Transverse colon (tissue), 3 donors: ENCODE measurements around the gene KLHDC10.

Source experiments
- EP300 ChIP-seq: sonication (generic); formaldehyde crosslinking; IDR thresholded peaks from one replicate; pipeline ENCODE4 v1.6.1; 2017; ENCODE audit warnings: antibody characterized with exemption, low read depth
- POLR2A ChIP-seq: fragments of 450-650 bp; IDR thresholded peaks from one replicate; pipeline ENCODE4 v1.6.1; 2016; ENCODE audit warnings: antibody characterized with exemption, mild to moderate bottlenecking, moderate library complexity
- TF ChIP-seq, protein P1 (sequence below), 5 experiments: fragments of 200-600 bp in 3 of 5; fragments of 450-650 bp in 2 of 5; sonication (generic) in 3 of 5; IDR thresholded peaks; 1 replicate in 2 of 5; 2 replicates in 3 of 5; pipeline ENCODE4 v1.5.1; 2016 to 2017; ENCODE audit warnings: antibody characterized with exemption in 5 of 5, inconsistent platforms in 3 of 5, mild to moderate bottlenecking in 2 of 5, moderate library complexity in 1 of 5

- TF ChIP-seq, protein P1, sequence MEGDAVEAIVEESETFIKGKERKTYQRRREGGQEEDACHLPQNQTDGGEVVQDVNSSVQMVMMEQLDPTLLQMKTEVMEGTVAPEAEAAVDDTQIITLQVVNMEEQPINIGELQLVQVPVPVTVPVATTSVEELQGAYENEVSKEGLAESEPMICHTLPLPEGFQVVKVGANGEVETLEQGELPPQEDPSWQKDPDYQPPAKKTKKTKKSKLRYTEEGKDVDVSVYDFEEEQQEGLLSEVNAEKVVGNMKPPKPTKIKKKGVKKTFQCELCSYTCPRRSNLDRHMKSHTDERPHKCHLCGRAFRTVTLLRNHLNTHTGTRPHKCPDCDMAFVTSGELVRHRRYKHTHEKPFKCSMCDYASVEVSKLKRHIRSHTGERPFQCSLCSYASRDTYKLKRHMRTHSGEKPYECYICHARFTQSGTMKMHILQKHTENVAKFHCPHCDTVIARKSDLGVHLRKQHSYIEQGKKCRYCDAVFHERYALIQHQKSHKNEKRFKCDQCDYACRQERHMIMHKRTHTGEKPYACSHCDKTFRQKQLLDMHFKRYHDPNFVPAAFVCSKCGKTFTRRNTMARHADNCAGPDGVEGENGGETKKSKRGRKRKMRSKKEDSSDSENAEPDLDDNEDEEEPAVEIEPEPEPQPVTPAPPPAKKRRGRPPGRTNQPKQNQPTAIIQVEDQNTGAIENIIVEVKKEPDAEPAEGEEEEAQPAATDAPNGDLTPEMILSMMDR (IDR thresholded peaks at IDR 0.05): no peak
- TF ChIP-seq POLR2A (no peak), EP300 (no peak)
Observed at GRCh38 chr7:130069179-130069977, 956 bp upstream of the KLHDC10 start.
